Left ventricle myocardium inferior (tissue), 1 donor: ENCODE measurements around the gene FOXO4. TPM values are rescaled to one million over a fixed set of nuclear protein-coding genes. Genes with fewer than 3 reads are reported as not detected.

Experiments used
- DNase-seq: peaks from one replicate; pipeline ENCODE4 v3.0.0-alpha.2; 2020
- H3K27ac ChIP-seq: fragments of 200-600 bp; replicated peaks from 2 replicates; pipeline ENCODE4 v1.8.0; 2021
- H3K27me3 ChIP-seq: fragments of 200-600 bp; 2 replicates; pipeline ENCODE4 v1.8.0; 2021; ENCODE audit warnings: low read depth
- H3K36me3 ChIP-seq: fragments of 200-600 bp; 2 replicates; pipeline ENCODE4 v1.8.0; 2021
- H3K4me1 ChIP-seq: fragments of 200-600 bp; 2 replicates; pipeline ENCODE4 v1.8.0; 2021
- H3K4me3 ChIP-seq: fragments of 200-600 bp; 2 replicates; pipeline ENCODE4 v1.8.0; 2021; ENCODE audit warnings: mild to moderate bottlenecking, moderate library complexity
- H3K9me3 ChIP-seq: fragments of 200-600 bp; replicated peaks from 2 replicates; pipeline ENCODE4 v1.8.0; 2021
- CTCF ChIP-seq: fragments of 200-600 bp; IDR thresholded peaks from 2 replicates; pipeline ENCODE4 v1.8.0; 2021; ENCODE audit warnings: antibody characterized with exemption, mild to moderate bottlenecking, borderline replicate concordance
- intact Hi-C: fragments of 100-400 bp; cut with micrococcal nuclease; formaldehyde crosslinking; loops from one replicate; pipeline ENCODE4 v1.11.0; 2022
- total RNA-seq: library from RNA; stranded (reverse); fragmentation: NEBNext Ultra II Directional; extraction: Animal tissue kit (Norgen Biotek cat#: 25700); gene quantifications from one replicate; pipeline ENCODE4 v1.2.1, GENCODE V29; 2021
- donor health status: DM: no; HTN: yes; CAD: no; lungs with severe emphysema.

Gene FOXO4
- total RNA-seq, 1 donor from 2014 or later = 39.5 TPM

- TF ChIP-seq CTCF = no peak
- no peaks in the 10 kb centered on the region for H3K27me3 ChIP-seq
- H3K36me3 ChIP-seq = peaks cover 85% of the 10 kb centered on the region
- intact Hi-C loops = no loop called here
- H3K4me1 ChIP-seq = no peaks in the 10 kb centered on the region
- no peaks in the 10 kb centered on the region for H3K9me3 ChIP-seq
- H3K27ac ChIP-seq = no peak overlapping the region
- H3K4me3 ChIP-seq = no peak overlapping the region
- DNase-seq = no peak
These were observed 32.6 kb downstream of the FOXO4 start for GRCh38 chrX:71128166-71128833.

DNA sequence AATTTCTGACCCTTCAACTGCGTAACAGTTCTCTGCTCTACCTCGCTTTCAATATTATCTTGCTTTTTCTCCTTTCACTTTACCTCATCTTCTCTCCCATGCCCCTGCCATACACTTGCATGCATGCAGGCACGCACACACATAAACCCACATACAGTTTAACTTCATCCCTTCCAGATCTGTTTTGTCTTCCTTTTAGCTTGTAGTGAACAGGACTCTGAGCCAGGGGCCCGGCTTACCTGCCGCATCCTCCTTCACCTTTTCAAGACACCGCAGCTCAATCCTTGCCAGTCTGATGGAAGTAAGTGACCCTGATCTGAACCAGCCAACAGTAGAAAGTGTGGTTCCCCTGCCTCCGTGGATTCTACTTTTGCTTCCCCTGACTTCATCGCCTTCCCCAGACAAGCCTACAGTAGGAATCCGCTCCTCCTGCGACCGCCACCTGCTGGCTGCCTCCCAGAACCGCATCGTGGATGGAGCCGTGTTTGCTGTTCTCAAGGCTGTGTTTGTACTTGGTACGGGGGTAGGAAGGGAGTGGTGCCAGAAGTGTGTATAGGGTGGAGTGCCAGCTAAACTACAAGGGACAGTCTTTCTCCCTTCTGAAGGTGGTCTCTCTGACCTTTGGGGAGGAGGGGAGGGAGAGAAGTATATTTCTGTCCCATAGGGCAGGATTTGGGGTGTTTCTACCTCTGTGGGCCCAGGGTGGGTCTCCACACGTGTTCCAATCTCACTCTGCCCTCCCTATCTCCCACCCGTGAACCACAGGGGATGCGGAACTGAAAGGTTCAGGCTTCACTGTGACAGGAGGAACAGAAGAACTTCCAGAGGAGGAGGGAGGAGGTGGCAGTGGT is 33.5 kb downstream of the FOXO4 start:
- Histone ChIP-seq H3K27ac (no peak overlapping the region), H3K4me1 (no peaks in the 10 kb centered on the region), H3K36me3 (peaks cover 81% of the 10 kb centered on the region), H3K9me3 (no peaks in the 10 kb centered on the region), H3K4me3 (no peak overlapping the region), H3K27me3 (no peaks in the 10 kb centered on the region)
- peak; percentile 59 for DNase-seq
- intact Hi-C loops = no loop called here
- peak; percentile 69 for TF ChIP-seq CTCF

GRCh38 chrX:71131510-71131909 is 35.9 kb downstream of the FOXO4 start:
- Histone ChIP-seq H3K9me3 (no peaks in the 10 kb centered on the region), H3K27me3 (no peaks in the 10 kb centered on the region), H3K4me3 (no peak overlapping the region), H3K27ac (no peak overlapping the region), H3K36me3 (peaks cover 76% of the 10 kb centered on the region), H3K4me1 (no peaks in the 10 kb centered on the region)
- no peak for TF ChIP-seq CTCF
- DNase-seq = no peak
- intact Hi-C loops = no loop called here

- peaks cover 46% of the 10 kb centered on the region for H3K36me3 ChIP-seq
- no peaks in the 10 kb centered on the region for H3K27me3 ChIP-seq
- TF ChIP-seq CTCF = no peak
- no peaks in the 10 kb centered on the region for H3K9me3 ChIP-seq
- intact Hi-C loops = no loop called here
- peaks cover 6% of the 10 kb centered on the region for H3K4me1 ChIP-seq
- no peak for DNase-seq
- no peak overlapping the region for H3K4me3 ChIP-seq
- no peak overlapping the region for H3K27ac ChIP-seq
These were observed 44.8 kb downstream of the FOXO4 start for GRCh38 chrX:71140440-71140839.

DNA sequence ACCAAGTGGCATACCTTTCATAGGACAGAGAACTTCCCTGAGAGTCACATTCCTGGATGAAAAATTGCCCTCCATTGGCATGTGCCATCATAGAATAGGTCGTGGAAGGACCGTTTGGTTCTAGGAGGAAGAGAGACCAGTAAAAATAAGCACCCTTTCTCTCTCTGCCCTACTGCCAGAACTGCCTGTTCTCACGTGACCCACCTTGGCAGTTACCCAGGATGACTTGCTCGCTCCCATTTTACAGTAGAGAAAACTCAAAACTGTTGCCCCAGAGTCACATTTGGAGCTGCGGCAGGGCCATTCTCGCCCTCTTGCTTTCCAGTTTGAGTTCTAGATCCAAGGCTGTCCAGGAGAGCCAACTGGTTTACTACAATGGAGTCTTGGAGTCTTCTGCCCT is 47.9 kb downstream of the FOXO4 start:
- TF ChIP-seq CTCF = no peak
- intact Hi-C loops = no loop called here
- no peak overlapping the region for H3K4me3 ChIP-seq
- H3K4me1 ChIP-seq = peaks cover 6% of the 10 kb centered on the region
- H3K9me3 ChIP-seq = no peaks in the 10 kb centered on the region
- H3K27ac ChIP-seq = no peak overlapping the region
- H3K27me3 ChIP-seq = no peaks in the 10 kb centered on the region
- H3K36me3 ChIP-seq = peaks cover 16% of the 10 kb centered on the region
- peak; percentile 29 for DNase-seq
